HepG2 (cell line): ENCODE measurements around the gene FN1. TPM values are rescaled to one million over a fixed set of nuclear protein-coding genes. Genes with fewer than 3 reads are reported as not detected.
A peak's percentile ranks its signal among the peaks of the same experiment; 100 is the strongest.

ENCODE experiments used
- ELF3 ChIP-seq: IDR thresholded peaks from 2 replicates; pipeline ENCODE4 v1.6.1; 2016; ENCODE audit warnings: missing genetic modification reagents, missing compliant biosample characterization
- FIP1L1 ChIP-seq: fragments of 200-400 bp; formaldehyde crosslinking; IDR thresholded peaks from 2 replicates; pipeline ENCODE4 v1.6.1; 2018; ENCODE audit warnings: low read depth, mild to moderate bottlenecking, low read length, moderate library complexity, borderline replicate concordance; ENCODE audit not compliant: insufficient read depth
- KMT2A ChIP-seq: sonication (generic); formaldehyde crosslinking; IDR thresholded peaks from 2 replicates; pipeline ENCODE4 v1.4.0; 2020; ENCODE audit warnings: missing genetic modification reagents
- MED1 ChIP-seq: sonication (generic); formaldehyde crosslinking; IDR thresholded peaks from 2 replicates; pipeline ENCODE4 v1.4.0; 2020; ENCODE audit warnings: missing genetic modification reagents
- MYC ChIP-seq: sonication (generic); formaldehyde crosslinking; IDR thresholded peaks from 2 replicates; pipeline ENCODE4 v1.9.0; 2021; ENCODE audit warnings: missing genetic modification reagents, borderline replicate concordance
- NCOA2 ChIP-seq: sonication (generic); formaldehyde crosslinking; IDR thresholded peaks from 2 replicates; pipeline ENCODE4 v1.8.0; 2022; ENCODE audit warnings: inconsistent platforms
- NFKBIZ ChIP-seq: IDR thresholded peaks from 2 replicates; pipeline ENCODE4 v1.6.1; 2018; ENCODE audit warnings: missing genetic modification reagents, missing compliant biosample characterization
- NR2F6 ChIP-seq, 2 experiments: IDR thresholded peaks; 2 replicates each; pipeline ENCODE4 v1.6.1; 2016; ENCODE audit warnings: antibody characterized with exemption in 1 of 2, mild to moderate bottlenecking in 1 of 2
- PRPF4 ChIP-seq: fragments of 200-400 bp; formaldehyde crosslinking; IDR thresholded peaks from 2 replicates; pipeline ENCODE4 v1.6.1; 2016; ENCODE audit warnings: low read length, low read depth; ENCODE audit not compliant: poor library complexity, severe bottlenecking
- RBAK ChIP-seq: sonication (generic); formaldehyde crosslinking; IDR thresholded peaks from 2 replicates; pipeline ENCODE4 v1.5.1; 2020; ENCODE audit warnings: mild to moderate bottlenecking, missing genetic modification reagents
- SIX4 ChIP-seq: sonication (generic); formaldehyde crosslinking; IDR thresholded peaks from 2 replicates; pipeline ENCODE4 v1.4.0; 2020; ENCODE audit warnings: missing genetic modification reagents
- SKI ChIP-seq: fragments of 450-650 bp; IDR thresholded peaks from one replicate; pipeline ENCODE4 v1.6.1; 2018; ENCODE audit warnings: mild to moderate bottlenecking; ENCODE audit not compliant: partially characterized antibody
- TBL1XR1 ChIP-seq: fragments of 150-350 bp; IDR thresholded peaks from 2 replicates; pipeline ENCODE4 v1.6.1; 2014; ENCODE audit warnings: borderline replicate concordance, low read length; ENCODE audit not compliant: partially characterized antibody
- TBX2 ChIP-seq: sonication (generic); formaldehyde crosslinking; IDR thresholded peaks from 2 replicates; pipeline ENCODE4 v1.5.0; 2020; ENCODE audit warnings: missing genetic modification reagents, mild to moderate bottlenecking, borderline replicate concordance
- ZFP36 ChIP-seq: fragments of 150-350 bp; IDR thresholded peaks from 2 replicates; pipeline ENCODE4 v1.6.1; 2018; ENCODE audit warnings: borderline replicate concordance, low read length, low read depth; ENCODE audit not compliant: partially characterized antibody
- ZNF343 ChIP-seq: sonication (generic); formaldehyde crosslinking; IDR thresholded peaks from 2 replicates; pipeline ENCODE4 v1.4.0; 2020; ENCODE audit warnings: mild to moderate bottlenecking, missing genetic modification reagents
- ZNF451 ChIP-seq: sonication (generic); formaldehyde crosslinking; IDR thresholded peaks from 2 replicates; pipeline ENCODE4 v1.5.0; 2020; ENCODE audit warnings: mild to moderate bottlenecking, missing genetic modification reagents
- ZNF615 ChIP-seq: sonication (generic); formaldehyde crosslinking; IDR thresholded peaks from 2 replicates; pipeline ENCODE4 v1.5.0; 2020; ENCODE audit warnings: mild to moderate bottlenecking, missing genetic modification reagents, borderline replicate concordance
- ZNF772 ChIP-seq: sonication (generic); formaldehyde crosslinking; IDR thresholded peaks from 2 replicates; pipeline ENCODE4 v1.5.0; 2020; ENCODE audit warnings: mild to moderate bottlenecking, missing genetic modification reagents
- polyA plus RNA-seq, 8 experiments: library from polyadenylated mRNA; depleted of rRNA in 3 of 8; stranded (reverse) in 7 of 8; unstranded in 1 of 8; fragments of >200 nt; fragmentation: Illumina TruSeq in 4 of 8; extraction: Trizol in 4 of 8; gene quantifications; 2 replicates each; pipeline versions ENCODE4 v1.2.1 to v1.2.3, GENCODE V29; 2011 to 2016; ENCODE audit warnings: low read depth in 4 of 8, missing spikeins in 1 of 8, mixed read lengths in 1 of 8; ENCODE audit not compliant: insufficient read depth in 1 of 8
- total RNA-seq, 5 experiments: library from RNA; depleted of rRNA; stranded (reverse); fragments of >200 nt; fragmentation: Illumina TruSeq; extraction: Trizol; gene quantifications; 2 replicates each; pipeline ENCODE4 v1.2.3, GENCODE V29; 2016; ENCODE audit warnings: low read depth in 1 of 5
- TF ChIP-seq, protein P1 (sequence below): sonication (generic); formaldehyde crosslinking; conservative IDR thresholded peaks from 2 replicates; pipeline ENCODE4 v1.4.0; 2020; ENCODE audit warnings: mild to moderate bottlenecking, missing genetic modification reagents, moderate library complexity
- TF ChIP-seq, protein P2 (sequence below): sonication (generic); formaldehyde crosslinking; IDR thresholded peaks from 2 replicates; pipeline ENCODE4 v1.8.0; 2022; ENCODE audit warnings: mild to moderate bottlenecking, missing genetic modification reagents, borderline replicate concordance
- TF ChIP-seq, protein P3 (sequence below): sonication (generic); formaldehyde crosslinking; IDR thresholded peaks from 2 replicates; pipeline ENCODE4 v1.8.1; 2023; ENCODE audit warnings: missing genetic modification reagents, mild to moderate bottlenecking, borderline replicate concordance
- TF ChIP-seq, protein P4 (sequence below): sonication (generic); formaldehyde crosslinking; IDR thresholded peaks from 2 replicates; pipeline ENCODE4 v1.5.0; 2020; ENCODE audit warnings: mild to moderate bottlenecking, low read depth, missing genetic modification reagents, borderline replicate concordance
- TF ChIP-seq, protein P5 (sequence below): sonication (generic); formaldehyde crosslinking; IDR thresholded peaks from 2 replicates; pipeline ENCODE4 v1.5.0; 2020; ENCODE audit warnings: missing genetic modification reagents, mild to moderate bottlenecking, borderline replicate concordance

The FN1 gene
- total and polyA plus RNA-seq, 2 of the 13 experiments (the other 11 are each of a cell fraction or from before 2014, with no cell fraction given): 1,847 to 6,471 TPM

DNA sequence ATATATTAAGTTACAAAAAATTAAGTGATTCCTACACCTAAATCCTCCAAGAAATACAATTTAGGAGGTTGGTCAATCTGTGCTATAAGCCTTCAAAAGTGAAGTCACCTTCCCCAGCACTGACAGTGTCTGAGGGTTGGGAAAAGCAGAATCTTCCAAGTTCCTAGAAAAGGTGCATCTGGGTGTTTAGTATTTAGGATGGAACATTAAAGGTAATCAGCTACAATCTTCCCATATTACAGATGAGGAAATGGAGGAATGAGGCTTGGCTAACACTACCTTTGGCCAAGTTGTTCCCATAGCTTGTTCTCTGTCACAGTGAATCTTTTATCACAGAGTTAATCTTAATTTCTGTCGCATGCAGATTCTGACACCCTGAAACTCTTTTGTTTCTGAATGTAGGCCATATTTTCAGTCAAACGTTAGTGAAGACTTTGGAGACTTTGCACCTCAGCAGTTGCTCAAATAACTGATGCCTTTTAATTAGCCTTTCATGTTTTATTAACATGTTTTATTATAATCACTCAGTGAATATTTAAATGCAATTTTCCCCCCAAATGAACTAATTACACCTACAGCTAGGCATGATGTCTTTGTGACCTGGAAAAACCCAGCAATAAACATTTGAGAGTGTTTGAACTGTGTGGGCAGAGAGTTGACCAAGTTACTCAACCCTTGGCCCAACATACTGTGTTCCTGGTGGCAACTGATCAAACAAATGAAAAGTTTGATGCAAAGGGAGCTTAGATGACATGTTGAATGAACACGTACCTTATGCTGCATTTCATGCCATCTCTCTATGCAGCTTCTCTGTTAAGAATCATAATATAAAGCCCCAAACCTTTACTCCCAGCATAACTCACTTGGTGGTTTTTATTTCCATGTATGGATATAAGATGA is 17.6 kb downstream of the FN1 start (continued):
- TF ChIP-seq NR2F6 (IDR thresholded peaks at IDR 0.05): peak; percentile 59
- TF ChIP-seq NR2F6 (CRISPR knock-in tag; IDR thresholded peaks at IDR 0.05): peak; percentile 67; the same call in 1 of the 2 replicates
- peak; percentile 53 for TF ChIP-seq TBX2 (CRISPR knock-in tag)
- TF ChIP-seq, protein P1, sequence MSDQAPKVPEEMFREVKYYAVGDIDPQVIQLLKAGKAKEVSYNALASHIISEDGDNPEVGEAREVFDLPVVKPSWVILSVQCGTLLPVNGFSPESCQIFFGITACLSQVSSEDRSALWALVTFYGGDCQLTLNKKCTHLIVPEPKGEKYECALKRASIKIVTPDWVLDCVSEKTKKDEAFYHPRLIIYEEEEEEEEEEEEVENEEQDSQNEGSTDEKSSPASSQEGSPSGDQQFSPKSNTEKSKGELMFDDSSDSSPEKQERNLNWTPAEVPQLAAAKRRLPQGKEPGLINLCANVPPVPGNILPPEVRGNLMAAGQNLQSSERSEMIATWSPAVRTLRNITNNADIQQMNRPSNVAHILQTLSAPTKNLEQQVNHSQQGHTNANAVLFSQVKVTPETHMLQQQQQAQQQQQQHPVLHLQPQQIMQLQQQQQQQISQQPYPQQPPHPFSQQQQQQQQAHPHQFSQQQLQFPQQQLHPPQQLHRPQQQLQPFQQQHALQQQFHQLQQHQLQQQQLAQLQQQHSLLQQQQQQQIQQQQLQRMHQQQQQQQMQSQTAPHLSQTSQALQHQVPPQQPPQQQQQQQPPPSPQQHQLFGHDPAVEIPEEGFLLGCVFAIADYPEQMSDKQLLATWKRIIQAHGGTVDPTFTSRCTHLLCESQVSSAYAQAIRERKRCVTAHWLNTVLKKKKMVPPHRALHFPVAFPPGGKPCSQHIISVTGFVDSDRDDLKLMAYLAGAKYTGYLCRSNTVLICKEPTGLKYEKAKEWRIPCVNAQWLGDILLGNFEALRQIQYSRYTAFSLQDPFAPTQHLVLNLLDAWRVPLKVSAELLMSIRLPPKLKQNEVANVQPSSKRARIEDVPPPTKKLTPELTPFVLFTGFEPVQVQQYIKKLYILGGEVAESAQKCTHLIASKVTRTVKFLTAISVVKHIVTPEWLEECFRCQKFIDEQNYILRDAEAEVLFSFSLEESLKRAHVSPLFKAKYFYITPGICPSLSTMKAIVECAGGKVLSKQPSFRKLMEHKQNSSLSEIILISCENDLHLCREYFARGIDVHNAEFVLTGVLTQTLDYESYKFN (CRISPR knock-in tag): peak; percentile 68
- peak; percentile 40 for TF ChIP-seq TBL1XR1
- TF ChIP-seq ZNF451 (CRISPR knock-in tag): no peak
- no peak for TF ChIP-seq RBAK (CRISPR knock-in tag)
- peak; percentile 86 for TF ChIP-seq NCOA2 (CRISPR knock-in tag)
- TF ChIP-seq, protein P2, sequence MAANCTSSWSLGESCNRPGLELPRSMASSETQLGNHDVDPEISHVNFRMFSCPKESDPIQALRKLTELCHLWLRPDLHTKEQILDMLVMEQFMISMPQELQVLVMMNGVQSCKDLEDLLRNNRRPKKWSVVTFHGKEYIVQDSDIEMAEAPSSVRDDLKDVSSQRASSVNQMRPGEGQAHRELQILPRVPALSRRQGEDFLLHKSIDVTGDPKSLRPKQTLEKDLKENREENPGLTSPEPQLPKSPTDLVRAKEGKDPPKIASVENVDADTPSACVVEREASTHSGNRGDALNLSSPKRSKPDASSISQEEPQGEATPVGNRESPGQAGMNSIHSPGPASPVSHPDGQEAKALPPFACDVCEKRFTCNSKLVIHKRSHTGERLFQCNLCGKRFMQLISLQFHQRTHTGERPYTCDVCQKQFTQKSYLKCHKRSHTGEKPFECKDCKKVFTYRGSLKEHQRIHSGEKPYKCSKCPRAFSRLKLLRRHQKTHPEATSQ (CRISPR knock-in tag): no peak
- TF ChIP-seq, protein P3, sequence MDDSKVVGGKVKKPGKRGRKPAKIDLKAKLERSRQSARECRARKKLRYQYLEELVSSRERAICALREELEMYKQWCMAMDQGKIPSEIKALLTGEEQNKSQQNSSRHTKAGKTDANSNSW (CRISPR knock-in tag): no peak
- no peak for TF ChIP-seq PRPF4
- no peak for TF ChIP-seq ZFP36
- TF ChIP-seq MED1 (CRISPR knock-in tag): peak; percentile 93
- no peak for TF ChIP-seq ZNF772 (CRISPR knock-in tag)
- no peak for TF ChIP-seq ZNF343
- TF ChIP-seq, protein P4, sequence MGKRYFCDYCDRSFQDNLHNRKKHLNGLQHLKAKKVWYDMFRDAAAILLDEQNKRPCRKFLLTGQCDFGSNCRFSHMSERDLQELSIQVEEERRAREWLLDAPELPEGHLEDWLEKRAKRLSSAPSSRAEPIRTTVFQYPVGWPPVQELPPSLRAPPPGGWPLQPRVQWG (CRISPR knock-in tag): no peak
- no peak for TF ChIP-seq MYC
- TF ChIP-seq SIX4 (CRISPR knock-in tag): peak; percentile 29; the same call in 1 of the 2 replicates
- TF ChIP-seq KMT2A (CRISPR knock-in tag): no peak
- 0 out of 2 replicates have a peak, but pooled peaks have one; percentile 31 for TF ChIP-seq NFKBIZ (CRISPR knock-in tag)
- TF ChIP-seq ELF3 (CRISPR knock-in tag): peak; percentile 82
- no peak for TF ChIP-seq FIP1L1
- TF ChIP-seq, protein P5, sequence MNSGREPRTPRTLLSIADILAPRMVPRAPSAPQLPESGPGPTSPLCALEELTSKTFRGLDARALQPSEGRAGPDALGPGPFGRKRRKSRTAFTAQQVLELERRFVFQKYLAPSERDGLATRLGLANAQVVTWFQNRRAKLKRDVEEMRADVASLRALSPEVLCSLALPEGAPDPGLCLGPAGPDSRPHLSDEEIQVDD: no peak
- TF ChIP-seq SKI: peak; percentile 19
- TF ChIP-seq ZNF615 (CRISPR knock-in tag): no peak
